ENCODE results near the gene NCOR2.

The NCOR2 gene

GRCh38 chr12:124566997-124567672 lies at the start of gene NCOR2:
NCOR2 (minus strand) TSS chr12:124567612; CDS start chr12:124495251, 72,361 bp downstream.
- DNase-seq: no peak

DNA sequence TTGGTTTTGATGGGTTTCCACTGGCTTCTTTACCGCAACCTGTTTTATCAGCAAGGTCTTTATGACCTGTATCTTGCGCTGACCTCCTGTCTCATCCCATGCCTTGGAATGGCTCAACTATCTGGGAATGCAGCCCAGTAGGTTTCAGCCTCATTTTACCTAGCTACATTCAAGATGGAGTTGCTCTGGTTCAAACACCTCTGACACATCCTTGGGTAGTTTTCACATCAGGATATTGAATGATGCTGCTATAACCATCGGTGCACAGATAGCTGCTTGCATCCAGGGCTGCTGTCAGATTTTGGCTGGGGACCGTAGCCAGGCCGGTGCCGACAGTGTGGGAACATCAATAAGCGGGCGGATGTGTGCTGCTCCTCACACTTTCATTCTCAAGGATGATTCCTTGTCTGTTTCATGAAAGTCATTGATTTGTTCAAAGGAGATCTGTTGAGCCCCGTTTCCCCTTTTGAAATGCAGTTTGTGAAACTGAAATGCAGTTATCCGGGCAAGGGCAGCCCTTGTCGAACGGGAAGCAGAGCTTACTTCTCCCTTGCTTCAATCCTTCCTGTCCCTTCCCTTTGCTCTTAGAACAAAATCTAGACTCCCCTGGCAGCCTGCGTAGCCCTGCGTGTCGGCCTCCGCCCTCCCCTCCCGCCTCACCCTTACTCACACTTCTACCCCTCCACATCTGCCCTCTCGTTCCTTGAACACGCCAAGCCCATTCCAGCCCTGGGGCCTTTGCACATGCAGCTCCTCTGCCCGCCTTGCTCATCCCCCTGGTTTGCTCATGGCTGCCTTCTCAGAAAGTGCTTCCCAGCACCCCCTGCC lies 49.2 kb upstream of the NCOR2 start:
- DNase-seq: no peak

DNA sequence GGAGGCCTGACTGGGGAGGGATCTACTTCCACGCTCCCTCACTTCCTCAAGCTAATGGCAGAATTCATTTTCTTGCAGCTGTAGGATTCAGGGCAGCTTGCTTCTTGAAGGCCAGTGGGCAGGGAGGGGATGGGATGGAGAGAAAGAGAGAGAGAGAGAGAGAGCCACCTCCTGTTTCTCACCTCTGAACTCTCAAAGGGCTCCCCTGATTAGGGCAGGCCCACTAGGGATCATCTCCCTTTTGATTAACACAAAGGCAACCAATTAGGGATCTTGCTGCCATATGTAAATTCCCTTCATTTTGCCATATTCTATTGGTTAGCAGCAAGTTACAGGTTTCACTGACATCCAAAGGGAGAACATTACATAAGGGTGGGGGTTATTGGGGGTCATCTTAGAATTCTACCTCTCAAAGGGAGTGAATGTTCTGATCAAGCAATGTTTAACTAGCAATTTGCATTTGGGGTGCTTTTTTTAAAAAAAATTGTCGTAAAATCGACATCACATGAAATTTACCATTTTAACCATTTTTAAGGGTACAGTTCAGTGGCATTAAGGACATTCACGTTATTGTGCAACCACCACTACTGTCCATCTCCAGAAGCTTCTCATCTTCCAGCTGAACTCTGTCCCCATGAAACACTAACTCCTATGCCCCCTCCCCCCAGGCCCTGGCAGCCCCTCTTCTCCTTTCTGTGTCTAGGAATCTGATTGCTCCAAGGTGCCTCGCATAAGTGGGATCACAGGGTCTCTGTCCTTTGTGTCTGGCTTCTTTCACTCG lies 47.3 kb upstream of the NCOR2 start:
- DNase-seq: no peak

DNA sequence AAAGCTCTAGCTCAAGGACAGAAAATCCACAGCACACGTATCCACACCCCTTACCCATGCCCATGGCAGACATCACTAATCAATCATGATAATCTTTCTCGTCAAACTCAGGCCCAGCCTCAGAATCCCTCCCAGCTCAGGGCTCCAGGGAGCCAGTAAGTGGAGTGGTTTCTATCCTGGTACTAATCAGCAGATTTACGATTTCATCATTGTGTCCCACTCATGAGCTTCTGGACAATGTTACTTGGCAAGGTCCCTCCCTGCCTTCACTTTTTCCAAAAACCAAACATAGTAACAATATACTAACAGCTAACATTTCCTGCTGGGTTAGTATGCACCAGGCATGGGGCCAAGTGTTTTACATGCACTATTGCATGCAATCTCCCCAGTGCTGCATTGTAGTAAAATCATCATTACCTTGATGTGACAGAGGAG lies 45.8 kb upstream of the NCOR2 start:
- DNase-seq: no peak

- no peak for DNase-seq
Measured at GRCh38 chr12:124612410-124612680, 44.9 kb upstream of the NCOR2 start.

DNA sequence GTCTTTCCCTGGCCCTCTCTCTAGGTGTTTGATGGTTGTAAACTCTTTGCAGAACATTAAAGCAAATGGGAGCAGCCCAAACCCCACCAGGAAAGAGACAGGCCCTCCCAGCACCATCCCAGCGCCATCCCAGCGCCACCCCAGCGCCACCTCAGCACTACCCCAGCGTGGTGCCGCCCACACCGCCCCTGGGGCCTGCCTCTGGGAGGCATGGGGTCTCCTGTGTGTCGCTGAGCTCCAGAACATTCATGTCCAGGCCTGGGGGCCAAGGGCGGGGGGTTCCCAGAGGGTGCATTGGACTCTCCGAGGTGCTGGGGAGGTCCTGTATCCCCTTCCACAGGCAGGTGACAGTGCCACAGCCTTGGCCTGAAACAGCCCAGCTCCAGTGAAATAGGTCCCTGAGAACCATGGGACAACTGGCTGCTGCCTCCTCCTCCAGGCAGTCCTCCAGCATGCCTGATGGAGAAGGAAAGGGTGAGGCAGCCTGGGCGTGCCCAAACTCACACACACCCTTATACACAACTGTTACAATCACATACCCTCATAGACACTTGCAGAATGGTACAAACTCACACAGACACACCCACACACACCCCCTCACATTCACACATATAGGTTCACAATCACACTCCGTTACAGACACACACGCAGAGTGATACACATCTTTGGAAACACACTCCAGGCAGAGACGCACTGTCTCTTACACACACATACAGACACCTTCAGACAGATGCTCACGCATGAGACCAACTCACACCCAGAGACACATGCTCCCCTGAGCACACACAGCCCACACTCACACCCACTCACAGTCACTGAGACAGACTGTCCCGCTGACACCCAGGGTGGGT lies 44.4 kb upstream of the NCOR2 start:
- no peak for DNase-seq

DNA sequence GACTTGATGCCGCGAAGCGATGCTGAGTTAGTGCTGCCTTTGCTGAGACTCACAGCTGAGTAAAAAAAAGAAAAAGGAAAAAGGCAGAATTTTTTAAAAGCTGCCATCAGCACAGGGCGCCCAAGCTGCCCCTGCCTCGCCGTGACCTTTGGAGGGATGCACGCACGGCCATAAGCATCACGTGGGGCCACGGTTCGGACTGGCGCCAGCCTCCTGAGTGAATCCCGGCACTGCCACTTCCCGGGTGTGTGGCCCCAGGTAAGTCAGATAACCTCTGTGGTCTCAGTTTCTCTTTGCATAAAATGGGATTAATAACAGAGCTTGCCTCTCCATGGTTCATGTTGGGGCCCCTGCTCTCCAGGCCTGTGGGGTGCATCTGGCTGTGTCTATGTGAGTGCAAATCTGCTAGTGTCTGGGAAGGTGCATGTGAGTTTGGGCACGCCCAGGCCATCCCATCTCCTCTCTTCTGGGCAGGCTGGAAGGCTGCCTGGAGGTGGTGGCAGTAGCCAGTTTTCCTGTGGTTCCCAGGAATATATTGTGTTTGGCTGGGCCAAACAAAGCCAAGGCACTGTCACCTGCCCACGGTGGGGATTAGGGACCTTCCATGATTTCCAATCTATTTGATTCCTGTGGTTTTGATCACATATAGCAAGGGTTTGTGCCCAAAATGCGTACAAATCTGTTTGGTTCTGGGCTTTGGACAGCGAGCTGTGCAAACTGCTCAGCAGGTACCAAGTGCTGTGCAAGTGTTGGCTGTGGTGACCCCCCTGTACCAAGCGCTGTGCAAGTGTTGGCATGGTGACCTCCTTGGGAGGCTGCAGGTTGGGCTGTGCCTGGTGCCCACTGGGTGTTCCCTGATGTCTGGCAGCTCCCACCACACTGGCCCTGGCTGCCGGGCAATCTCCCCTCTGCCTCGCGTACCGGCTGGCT lies 43.5 kb upstream of the NCOR2 start:
- DNase-seq: no peak

GRCh38 chr12:124610021-124610612 lies 42.7 kb upstream of the NCOR2 start:
- DNase-seq: no peak

DNA sequence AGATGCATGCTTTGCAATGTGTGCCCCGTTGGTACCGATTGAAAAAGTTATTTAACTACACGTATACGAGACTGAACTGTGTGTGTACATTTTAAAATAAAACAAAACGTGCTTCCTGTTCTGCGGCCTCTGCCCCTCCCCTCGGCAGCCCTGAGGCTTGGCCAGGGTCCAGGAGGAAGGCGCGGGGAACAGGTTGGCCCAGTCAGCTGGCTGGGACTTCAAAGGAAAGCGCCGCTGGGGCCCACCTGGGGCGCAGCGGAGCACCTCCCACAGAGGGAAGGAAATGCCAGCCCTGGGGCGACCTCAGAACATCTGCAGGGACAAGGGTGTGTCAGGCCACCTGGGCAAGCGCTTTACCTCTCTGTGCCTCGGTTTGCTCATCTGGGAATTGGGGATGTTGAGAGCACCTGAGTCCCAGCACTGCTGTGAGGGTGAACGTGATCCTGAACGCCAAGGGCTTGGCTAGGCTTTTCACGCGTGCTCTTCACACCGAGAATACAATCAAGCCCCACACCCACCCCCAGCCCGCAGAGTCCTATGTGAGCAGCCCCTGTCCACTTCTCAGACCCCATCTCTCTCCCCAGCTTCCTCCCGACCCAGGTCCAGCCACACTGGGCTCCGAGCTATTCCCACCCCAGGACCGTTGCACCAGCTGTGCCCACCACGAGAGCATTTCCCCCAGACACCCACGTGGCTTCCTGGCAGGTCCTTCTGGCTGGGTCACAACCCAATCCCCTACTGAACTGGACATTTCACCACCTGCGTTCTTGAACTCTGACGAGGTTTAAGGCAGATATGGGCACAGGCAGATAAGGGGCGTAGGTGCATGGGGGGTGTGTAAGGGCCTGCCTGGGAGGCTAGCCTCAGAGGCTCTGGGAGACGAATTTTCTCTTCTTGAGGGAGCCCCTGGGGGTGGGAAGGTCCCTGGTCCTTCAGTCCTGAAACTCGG lies 41.9 kb upstream of the NCOR2 start:
- peak; percentile 84 for DNase-seq

DNA sequence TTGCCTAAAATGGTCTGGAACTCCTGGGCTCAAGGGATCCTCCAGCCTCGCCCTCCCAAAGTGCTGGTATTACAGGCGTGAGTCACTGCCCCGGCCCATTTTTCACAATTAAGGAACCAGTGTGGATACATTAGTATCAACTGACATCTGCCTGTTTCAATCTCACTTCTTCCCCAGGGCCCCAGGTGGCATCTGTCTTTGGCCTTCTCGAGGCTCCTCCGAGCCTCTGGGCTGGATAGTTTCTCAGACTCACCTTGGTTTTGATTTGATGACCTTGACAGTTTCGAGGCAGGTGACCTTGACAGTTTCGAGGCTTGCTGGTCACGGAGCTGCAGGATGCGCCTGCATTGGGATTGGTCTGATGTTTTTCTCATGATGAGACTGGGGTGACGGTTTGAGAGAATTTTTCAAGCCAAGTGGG lies 41.0 kb upstream of the NCOR2 start:
- DNase-seq: no peak

DNA sequence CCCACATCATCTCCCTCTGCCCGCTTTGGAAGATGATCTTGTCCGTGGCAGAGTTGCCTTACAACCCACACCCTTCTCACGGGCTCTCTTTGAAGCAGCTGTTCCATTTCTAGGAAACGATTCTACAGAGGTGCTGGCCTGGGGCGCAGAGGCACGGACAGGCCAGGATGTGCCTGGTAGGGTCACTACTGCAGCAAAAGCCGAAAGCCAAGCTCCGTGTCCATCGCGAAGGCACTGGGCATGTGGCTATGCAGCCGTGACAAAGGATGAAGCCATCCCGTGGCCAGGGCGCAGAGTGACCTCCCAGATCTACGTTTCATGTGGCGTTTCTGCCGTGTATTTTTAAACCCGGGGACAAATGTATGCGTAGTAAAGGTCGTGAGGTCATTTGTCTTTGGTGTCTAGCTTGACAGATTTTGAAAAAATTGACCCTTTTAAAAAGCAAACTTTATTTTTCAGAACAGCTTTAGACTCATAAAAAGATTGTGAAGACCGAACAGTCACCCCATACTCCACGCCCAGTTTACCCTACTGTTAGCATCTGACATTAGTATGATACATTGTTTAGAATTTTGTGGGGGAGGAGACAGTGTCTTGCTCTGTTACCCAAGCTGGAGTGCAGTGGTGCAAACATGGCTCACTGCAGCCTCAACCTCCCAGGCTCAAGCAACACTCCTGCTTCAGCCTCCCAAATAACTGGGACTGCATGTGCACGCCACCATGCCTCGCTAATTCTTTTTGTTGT lies 40.4 kb upstream of the NCOR2 start:
- no peak for DNase-seq

GRCh38 chr12:124605883-124606774 lies 38.7 kb upstream of the NCOR2 start:
- no peak for DNase-seq

GRCh38 chr12:124605150-124605882 lies 37.9 kb upstream of the NCOR2 start:
- no peak for DNase-seq

- no peak for DNase-seq
Measured at GRCh38 chr12:124604264-124604680, 36.9 kb upstream of the NCOR2 start.

DNA sequence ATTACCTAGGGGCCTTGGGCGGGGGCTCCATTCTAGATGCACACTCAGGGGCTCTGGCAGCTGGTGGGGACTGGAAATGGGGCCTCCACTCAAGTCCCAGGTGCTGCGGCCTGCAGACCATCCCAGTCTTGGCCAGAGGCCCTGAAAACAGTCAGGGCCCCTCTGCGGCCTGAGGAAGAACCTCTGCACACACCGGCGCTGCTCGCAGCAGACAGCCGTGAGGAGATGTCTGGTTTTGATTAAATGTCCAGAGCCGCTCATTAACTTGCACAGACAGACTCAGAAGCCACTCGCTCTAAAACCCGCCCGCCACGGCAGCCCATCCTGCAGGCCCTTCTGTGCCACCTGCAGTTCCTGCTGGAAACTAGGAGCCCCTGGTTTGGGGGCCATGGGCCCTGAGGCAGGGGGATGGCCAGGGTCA lies 36.4 kb upstream of the NCOR2 start:
- peak; percentile 64 for DNase-seq

- no peak for DNase-seq
Measured at GRCh38 chr12:124603100-124603541, 35.7 kb upstream of the NCOR2 start.

DNA sequence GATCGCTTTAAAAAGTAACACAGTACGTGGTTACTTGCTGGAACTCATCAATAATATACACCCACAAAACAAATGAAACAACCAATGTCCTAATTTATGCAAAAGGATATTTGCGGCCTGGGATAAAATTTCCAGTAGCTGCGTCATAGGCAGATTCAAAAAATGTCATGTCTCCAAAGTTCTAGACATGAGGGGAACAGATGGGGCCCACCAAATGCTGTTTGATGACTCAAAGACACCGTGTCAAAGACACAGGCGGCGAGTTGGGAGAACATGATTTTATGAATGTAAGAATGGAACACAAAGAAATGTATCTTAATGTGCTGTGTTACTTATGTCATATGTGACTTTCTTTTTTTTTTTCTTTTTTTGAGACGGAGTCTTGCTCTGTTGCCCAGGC lies 34.3 kb upstream of the NCOR2 start:
- DNase-seq: no peak
